ENCODE results near the gene DCC. TPM values are rescaled to one million over a fixed set of nuclear protein-coding genes. Genes with fewer than 3 reads are reported as not detected.

DCC gene
- total RNA-seq, 1 experiment from 2014 or later: 0.72 TPM

DNA sequence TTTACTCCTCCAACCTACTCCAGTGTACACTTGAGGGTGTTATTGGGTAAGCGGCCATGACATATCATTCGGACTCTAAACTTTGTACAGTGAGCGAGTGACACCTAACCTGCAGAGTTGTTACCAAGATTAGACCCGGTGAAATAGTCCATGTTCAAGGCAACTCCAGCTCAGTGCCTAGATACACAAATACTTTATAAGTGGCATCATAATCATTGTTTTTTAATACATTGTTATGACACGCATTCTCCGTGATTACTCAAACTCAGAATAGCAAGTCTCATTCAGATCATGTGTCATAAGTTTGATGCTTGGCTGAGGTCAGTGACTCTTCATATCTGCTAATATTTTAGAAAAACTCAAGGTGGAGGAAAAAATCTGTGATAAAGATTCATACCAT lies 597.8 kb downstream of the DCC start:
- ChIA-PET POLR2A (no interaction called here), CTCF (no interaction called here)
- Mint-ChIP-seq H3K9me3 (no peaks in the 10 kb centered on the region), H3K27ac (no peak overlapping the region), H3K4me3 (no peak overlapping the region), H3K27me3 (ENCODE audit: low read depth) (no peaks in the 10 kb centered on the region; the same call in 1 of the 2 replicates), H3K36me3 (no peaks in the 10 kb centered on the region), H3K4me1 (no peaks in the 10 kb centered on the region)
- no peak for DNase-seq (ENCODE audit: low spot score)
- ATAC-seq: no peak
- TF ChIP-seq, protein P1, sequence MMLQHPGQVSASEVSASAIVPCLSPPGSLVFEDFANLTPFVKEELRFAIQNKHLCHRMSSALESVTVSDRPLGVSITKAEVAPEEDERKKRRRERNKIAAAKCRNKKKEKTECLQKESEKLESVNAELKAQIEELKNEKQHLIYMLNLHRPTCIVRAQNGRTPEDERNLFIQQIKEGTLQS (CRISPR knock-in tag; conservative IDR thresholded peaks at IDR 0.05): no peak
- TF ChIP-seq, protein P2, sequence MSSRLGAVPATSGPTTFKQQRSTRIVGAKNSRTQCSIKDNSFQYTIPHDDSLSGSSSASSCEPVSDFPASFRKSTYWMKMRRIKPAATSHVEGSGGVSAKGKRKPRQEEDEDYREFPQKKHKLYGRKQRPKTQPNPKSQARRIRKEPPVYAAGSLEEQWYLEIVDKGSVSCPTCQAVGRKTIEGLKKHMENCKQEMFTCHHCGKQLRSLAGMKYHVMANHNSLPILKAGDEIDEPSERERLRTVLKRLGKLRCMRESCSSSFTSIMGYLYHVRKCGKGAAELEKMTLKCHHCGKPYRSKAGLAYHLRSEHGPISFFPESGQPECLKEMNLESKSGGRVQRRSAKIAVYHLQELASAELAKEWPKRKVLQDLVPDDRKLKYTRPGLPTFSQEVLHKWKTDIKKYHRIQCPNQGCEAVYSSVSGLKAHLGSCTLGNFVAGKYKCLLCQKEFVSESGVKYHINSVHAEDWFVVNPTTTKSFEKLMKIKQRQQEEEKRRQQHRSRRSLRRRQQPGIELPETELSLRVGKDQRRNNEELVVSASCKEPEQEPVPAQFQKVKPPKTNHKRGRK (CRISPR knock-in tag; IDR thresholded peaks at IDR 0.05; ENCODE audit: borderline replicate concordance): no peak
- no peak for TF ChIP-seq ZNF396 (CRISPR knock-in tag; IDR thresholded peaks at IDR 0.05; ENCODE audit: borderline replicate concordance)
- TF ChIP-seq, protein P3, sequence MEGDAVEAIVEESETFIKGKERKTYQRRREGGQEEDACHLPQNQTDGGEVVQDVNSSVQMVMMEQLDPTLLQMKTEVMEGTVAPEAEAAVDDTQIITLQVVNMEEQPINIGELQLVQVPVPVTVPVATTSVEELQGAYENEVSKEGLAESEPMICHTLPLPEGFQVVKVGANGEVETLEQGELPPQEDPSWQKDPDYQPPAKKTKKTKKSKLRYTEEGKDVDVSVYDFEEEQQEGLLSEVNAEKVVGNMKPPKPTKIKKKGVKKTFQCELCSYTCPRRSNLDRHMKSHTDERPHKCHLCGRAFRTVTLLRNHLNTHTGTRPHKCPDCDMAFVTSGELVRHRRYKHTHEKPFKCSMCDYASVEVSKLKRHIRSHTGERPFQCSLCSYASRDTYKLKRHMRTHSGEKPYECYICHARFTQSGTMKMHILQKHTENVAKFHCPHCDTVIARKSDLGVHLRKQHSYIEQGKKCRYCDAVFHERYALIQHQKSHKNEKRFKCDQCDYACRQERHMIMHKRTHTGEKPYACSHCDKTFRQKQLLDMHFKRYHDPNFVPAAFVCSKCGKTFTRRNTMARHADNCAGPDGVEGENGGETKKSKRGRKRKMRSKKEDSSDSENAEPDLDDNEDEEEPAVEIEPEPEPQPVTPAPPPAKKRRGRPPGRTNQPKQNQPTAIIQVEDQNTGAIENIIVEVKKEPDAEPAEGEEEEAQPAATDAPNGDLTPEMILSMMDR (IDR thresholded peaks at IDR 0.05): no peak
- TF ChIP-seq, protein P4, sequence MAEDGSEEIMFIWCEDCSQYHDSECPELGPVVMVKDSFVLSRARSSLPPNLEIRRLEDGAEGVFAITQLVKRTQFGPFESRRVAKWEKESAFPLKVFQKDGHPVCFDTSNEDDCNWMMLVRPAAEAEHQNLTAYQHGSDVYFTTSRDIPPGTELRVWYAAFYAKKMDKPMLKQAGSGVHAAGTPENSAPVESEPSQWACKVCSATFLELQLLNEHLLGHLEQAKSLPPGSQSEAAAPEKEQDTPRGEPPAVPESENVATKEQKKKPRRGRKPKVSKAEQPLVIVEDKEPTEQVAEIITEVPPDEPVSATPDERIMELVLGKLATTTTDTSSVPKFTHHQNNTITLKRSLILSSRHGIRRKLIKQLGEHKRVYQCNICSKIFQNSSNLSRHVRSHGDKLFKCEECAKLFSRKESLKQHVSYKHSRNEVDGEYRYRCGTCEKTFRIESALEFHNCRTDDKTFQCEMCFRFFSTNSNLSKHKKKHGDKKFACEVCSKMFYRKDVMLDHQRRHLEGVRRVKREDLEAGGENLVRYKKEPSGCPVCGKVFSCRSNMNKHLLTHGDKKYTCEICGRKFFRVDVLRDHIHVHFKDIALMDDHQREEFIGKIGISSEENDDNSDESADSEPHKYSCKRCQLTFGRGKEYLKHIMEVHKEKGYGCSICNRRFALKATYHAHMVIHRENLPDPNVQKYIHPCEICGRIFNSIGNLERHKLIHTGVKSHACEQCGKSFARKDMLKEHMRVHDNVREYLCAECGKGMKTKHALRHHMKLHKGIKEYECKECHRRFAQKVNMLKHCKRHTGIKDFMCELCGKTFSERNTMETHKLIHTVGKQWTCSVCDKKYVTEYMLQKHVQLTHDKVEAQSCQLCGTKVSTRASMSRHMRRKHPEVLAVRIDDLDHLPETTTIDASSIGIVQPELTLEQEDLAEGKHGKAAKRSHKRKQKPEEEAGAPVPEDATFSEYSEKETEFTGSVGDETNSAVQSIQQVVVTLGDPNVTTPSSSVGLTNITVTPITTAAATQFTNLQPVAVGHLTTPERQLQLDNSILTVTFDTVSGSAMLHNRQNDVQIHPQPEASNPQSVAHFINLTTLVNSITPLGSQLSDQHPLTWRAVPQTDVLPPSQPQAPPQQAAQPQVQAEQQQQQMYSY (CRISPR knock-in tag; IDR thresholded peaks at IDR 0.05): no peak
- TF ChIP-seq, protein P5, sequence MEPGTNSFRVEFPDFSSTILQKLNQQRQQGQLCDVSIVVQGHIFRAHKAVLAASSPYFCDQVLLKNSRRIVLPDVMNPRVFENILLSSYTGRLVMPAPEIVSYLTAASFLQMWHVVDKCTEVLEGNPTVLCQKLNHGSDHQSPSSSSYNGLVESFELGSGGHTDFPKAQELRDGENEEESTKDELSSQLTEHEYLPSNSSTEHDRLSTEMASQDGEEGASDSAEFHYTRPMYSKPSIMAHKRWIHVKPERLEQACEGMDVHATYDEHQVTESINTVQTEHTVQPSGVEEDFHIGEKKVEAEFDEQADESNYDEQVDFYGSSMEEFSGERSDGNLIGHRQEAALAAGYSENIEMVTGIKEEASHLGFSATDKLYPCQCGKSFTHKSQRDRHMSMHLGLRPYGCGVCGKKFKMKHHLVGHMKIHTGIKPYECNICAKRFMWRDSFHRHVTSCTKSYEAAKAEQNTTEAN (CRISPR knock-in tag; IDR thresholded peaks at IDR 0.05): no peak
- TF ChIP-seq, protein P6, sequence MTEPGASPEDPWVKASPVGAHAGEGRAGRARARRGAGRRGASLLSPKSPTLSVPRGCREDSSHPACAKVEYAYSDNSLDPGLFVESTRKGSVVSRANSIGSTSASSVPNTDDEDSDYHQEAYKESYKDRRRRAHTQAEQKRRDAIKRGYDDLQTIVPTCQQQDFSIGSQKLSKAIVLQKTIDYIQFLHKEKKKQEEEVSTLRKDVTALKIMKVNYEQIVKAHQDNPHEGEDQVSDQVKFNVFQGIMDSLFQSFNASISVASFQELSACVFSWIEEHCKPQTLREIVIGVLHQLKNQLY (CRISPR knock-in tag; IDR thresholded peaks at IDR 0.05): no peak
- TF ChIP-seq, protein P7, sequence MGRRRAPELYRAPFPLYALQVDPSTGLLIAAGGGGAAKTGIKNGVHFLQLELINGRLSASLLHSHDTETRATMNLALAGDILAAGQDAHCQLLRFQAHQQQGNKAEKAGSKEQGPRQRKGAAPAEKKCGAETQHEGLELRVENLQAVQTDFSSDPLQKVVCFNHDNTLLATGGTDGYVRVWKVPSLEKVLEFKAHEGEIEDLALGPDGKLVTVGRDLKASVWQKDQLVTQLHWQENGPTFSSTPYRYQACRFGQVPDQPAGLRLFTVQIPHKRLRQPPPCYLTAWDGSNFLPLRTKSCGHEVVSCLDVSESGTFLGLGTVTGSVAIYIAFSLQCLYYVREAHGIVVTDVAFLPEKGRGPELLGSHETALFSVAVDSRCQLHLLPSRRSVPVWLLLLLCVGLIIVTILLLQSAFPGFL (CRISPR knock-in tag; IDR thresholded peaks at IDR 0.05; ENCODE audit: borderline replicate concordance): no peak
- no peak for TF ChIP-seq JAZF1 (CRISPR knock-in tag; IDR thresholded peaks at IDR 0.05)
- TF ChIP-seq GABPB1 (CRISPR knock-in tag; IDR thresholded peaks at IDR 0.05): no peak
- no peak for TF ChIP-seq ATF1 (CRISPR knock-in tag; IDR thresholded peaks at IDR 0.05)
- TF ChIP-seq NFYB (CRISPR knock-in tag; conservative IDR thresholded peaks at IDR 0.05; ENCODE audit: low read depth): no peak
- TF ChIP-seq, protein P8, sequence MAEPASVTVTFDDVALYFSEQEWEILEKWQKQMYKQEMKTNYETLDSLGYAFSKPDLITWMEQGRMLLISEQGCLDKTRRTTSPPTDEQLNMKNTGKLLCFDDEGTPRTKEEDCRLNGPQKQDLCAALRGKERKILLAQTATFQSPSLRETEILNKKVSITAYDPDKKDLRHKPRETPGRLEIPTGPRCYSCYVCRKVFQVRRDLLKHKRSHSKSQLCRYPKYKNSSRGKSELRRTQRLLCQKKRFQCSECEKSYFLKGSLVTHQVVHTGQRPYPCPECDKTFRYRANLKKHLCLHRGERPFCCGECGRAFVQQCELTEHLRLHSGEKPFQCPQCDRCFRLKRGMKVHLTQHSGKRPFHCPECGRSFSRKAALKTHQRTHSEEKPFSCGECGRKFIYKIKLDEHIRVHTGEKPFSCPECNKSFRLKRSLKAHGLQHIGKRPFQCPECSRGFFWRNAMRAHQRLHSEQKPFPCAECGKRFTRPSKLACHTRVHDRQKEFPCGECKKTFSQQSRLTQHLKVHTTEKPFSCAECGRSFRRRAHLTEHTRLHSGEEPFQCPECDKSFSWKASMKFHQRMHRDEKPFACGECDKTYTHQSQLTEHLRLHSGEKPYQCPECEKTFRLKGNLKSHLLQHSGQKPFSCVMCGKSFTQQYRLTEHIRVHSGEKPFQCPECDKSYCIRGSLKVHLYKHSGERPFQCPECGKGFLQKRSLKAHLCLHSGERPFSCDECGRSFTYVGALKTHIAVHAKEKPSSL (CRISPR knock-in tag; conservative IDR thresholded peaks at IDR 0.05): no peak
- TF ChIP-seq, protein P9, sequence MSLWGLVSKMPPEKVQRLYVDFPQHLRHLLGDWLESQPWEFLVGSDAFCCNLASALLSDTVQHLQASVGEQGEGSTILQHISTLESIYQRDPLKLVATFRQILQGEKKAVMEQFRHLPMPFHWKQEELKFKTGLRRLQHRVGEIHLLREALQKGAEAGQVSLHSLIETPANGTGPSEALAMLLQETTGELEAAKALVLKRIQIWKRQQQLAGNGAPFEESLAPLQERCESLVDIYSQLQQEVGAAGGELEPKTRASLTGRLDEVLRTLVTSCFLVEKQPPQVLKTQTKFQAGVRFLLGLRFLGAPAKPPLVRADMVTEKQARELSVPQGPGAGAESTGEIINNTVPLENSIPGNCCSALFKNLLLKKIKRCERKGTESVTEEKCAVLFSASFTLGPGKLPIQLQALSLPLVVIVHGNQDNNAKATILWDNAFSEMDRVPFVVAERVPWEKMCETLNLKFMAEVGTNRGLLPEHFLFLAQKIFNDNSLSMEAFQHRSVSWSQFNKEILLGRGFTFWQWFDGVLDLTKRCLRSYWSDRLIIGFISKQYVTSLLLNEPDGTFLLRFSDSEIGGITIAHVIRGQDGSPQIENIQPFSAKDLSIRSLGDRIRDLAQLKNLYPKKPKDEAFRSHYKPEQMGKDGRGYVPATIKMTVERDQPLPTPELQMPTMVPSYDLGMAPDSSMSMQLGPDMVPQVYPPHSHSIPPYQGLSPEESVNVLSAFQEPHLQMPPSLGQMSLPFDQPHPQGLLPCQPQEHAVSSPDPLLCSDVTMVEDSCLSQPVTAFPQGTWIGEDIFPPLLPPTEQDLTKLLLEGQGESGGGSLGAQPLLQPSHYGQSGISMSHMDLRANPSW (CRISPR knock-in tag; conservative IDR thresholded peaks at IDR 0.05; ENCODE audit: low read depth): no peak
- TF ChIP-seq, protein P10, sequence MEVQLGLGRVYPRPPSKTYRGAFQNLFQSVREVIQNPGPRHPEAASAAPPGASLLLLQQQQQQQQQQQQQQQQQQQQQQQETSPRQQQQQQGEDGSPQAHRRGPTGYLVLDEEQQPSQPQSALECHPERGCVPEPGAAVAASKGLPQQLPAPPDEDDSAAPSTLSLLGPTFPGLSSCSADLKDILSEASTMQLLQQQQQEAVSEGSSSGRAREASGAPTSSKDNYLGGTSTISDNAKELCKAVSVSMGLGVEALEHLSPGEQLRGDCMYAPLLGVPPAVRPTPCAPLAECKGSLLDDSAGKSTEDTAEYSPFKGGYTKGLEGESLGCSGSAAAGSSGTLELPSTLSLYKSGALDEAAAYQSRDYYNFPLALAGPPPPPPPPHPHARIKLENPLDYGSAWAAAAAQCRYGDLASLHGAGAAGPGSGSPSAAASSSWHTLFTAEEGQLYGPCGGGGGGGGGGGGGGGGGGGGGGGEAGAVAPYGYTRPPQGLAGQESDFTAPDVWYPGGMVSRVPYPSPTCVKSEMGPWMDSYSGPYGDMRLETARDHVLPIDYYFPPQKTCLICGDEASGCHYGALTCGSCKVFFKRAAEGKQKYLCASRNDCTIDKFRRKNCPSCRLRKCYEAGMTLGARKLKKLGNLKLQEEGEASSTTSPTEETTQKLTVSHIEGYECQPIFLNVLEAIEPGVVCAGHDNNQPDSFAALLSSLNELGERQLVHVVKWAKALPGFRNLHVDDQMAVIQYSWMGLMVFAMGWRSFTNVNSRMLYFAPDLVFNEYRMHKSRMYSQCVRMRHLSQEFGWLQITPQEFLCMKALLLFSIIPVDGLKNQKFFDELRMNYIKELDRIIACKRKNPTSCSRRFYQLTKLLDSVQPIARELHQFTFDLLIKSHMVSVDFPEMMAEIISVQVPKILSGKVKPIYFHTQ (CRISPR knock-in tag; IDR thresholded peaks at IDR 0.05): no peak
- TF ChIP-seq SOX15 (CRISPR knock-in tag; IDR thresholded peaks at IDR 0.05): no peak
- TF ChIP-seq RELA (CRISPR knock-in tag; IDR thresholded peaks at IDR 0.05; ENCODE audit: borderline replicate concordance): no peak
- no peak for TF ChIP-seq FOXK1 (CRISPR knock-in tag; IDR thresholded peaks at IDR 0.05)
